HepG2 (cell line): ENCODE measurements around the gene ACBD5. TPM values are rescaled to one million over a fixed set of nuclear protein-coding genes. Genes with fewer than 3 reads are reported as not detected.

ENCODE experiments used
- ATAC-seq: fragments of 200-7000 bp; cut with Tn5 transposase; 3 replicates; pipeline ENCODE4 v1.9.1; 2020; ENCODE audit warnings: mild to moderate bottlenecking, moderate library complexity
- BruUV-seq: library from RNA; stranded (reverse); fragments of 400-500 nt; replicated peaks from 2 replicates; lab custom pipeline; 2021; lab: Mats Ljungman, UMichigan
- CTCF ChIA-PET: fragments of 300-600 bp; formaldehyde crosslinking; extraction: SDS; loops from one replicate; lab custom pipeline; 2021; ENCODE audit warnings: low total read pairs, inconsistent platforms, low intra/inter-chr PET ratio; lab: Yijun Ruan, JAX
- POLR2A ChIA-PET: fragments of 350-600 bp; sonication (Branson Sonifier 250); formaldehyde crosslinking; loops from one replicate; lab custom pipeline; 2020; ENCODE audit warnings: antibody characterized with exemption, inconsistent platforms; lab: Yijun Ruan, JAX
- DNase-seq: peaks from one replicate; pipeline ENCODE4 v3.0.0-alpha.2; 2015; ENCODE audit warnings: low spot score
- FAIRE-seq: peaks from 3 replicates; lab custom pipeline; 2011; peaks lifted over from hg19 to GRCh38; lab: Jason Lieb, UNC
- H2AFZ ChIP-seq: one replicate; pipeline ENCODE4 v1.6.1; 2011; ENCODE audit warnings: low read length, inconsistent platforms
- H3K27ac ChIP-seq: fragments of 300-600 bp; 3 replicates; pipeline ENCODE4 v1.8.0; 2011; ENCODE audit warnings: mixed run types, mild to moderate bottlenecking, mixed read lengths, low read length, inconsistent platforms; ENCODE audit not compliant: insufficient read depth; ENCODE audit errors: extremely low read length
- H3K27me3 ChIP-seq, 2 experiments: fragments of 200-600 bp in 1 of 2; 2 replicates in 1 of 2; 3 replicates in 1 of 2; pipeline versions ENCODE4 v1.6.0 to v1.8.0; 2011; ENCODE audit warnings: low read length in 2 of 2, mild to moderate bottlenecking in 2 of 2, moderate library complexity in 2 of 2, inconsistent platforms in 1 of 2; ENCODE audit not compliant: insufficient read depth in 2 of 2, control insufficient read depth in 1 of 2
- H3K36me3 ChIP-seq, 2 experiments: fragments of 200-600 bp in 1 of 2; replicated peaks in 1 of 2; 2 replicates in 1 of 2; 3 replicates in 1 of 2; pipeline versions ENCODE4 v1.5.1 to v1.8.0; 2011; ENCODE audit warnings: low read length in 2 of 2, inconsistent platforms in 1 of 2; ENCODE audit not compliant: insufficient read depth in 2 of 2, control insufficient read depth in 1 of 2
- H3K4me1 ChIP-seq: 2 replicates; pipeline ENCODE4 v1.5.1; 2012; ENCODE audit warnings: low read length, inconsistent platforms; ENCODE audit not compliant: insufficient read depth
- H3K4me2 ChIP-seq: 2 replicates; pipeline ENCODE4 v1.6.0; 2011; ENCODE audit warnings: low read depth, low read length, inconsistent platforms
- H3K4me3 ChIP-seq, 3 experiments: fragments of 200-600 bp in 1 of 3; sonication (generic), shearing (Covaris generic) in 1 of 3; replicated peaks in 1 of 3; 2 replicates each; pipeline ENCODE4 v1.5.1; 2011 to 2016; ENCODE audit warnings: low read length in 3 of 3, inconsistent platforms in 2 of 3, low read depth in 2 of 3, mild to moderate bottlenecking in 2 of 3, control low read depth in 1 of 3, mixed read lengths in 1 of 3; ENCODE audit not compliant: insufficient read depth in 1 of 3
- H3K79me2 ChIP-seq: one replicate; pipeline ENCODE4 v1.6.1; 2011; ENCODE audit warnings: low read length, inconsistent platforms; ENCODE audit not compliant: insufficient read depth
- H3K9ac ChIP-seq: 2 replicates; pipeline ENCODE4 v1.6.0; 2011; ENCODE audit warnings: mild to moderate bottlenecking, low read depth, low read length, inconsistent platforms; ENCODE audit not compliant: insufficient read depth
- H3K9me3 ChIP-seq: 2 replicates; pipeline ENCODE4 v1.5.1; 2012; ENCODE audit warnings: mild to moderate bottlenecking, low read length
- H4K20me1 ChIP-seq: 2 replicates; pipeline ENCODE4 v1.6.0; 2011; ENCODE audit warnings: inconsistent platforms, mild to moderate bottlenecking, low read length, moderate library complexity; ENCODE audit not compliant: insufficient read depth
- CREB1 ChIP-seq, 2 experiments: fragments of 450-650 bp in 1 of 2; IDR thresholded peaks; 2 replicates each; pipeline ENCODE4 v1.6.1; 2016 to 2017; ENCODE audit warnings: control low read depth in 1 of 2, mild to moderate bottlenecking in 1 of 2, missing compliant biosample characterization in 1 of 2, missing genetic modification characterization in 1 of 2
- DBP ChIP-seq: sonication (generic); formaldehyde crosslinking; IDR thresholded peaks from 2 replicates; pipeline ENCODE4 v1.4.0; 2020; ENCODE audit warnings: missing genetic modification reagents; ENCODE audit errors: not compliant biosample characterization
- FLYWCH1 ChIP-seq: sonication (generic); formaldehyde crosslinking; IDR thresholded peaks from 2 replicates; pipeline ENCODE4 v1.8.1; 2023; ENCODE audit warnings: mild to moderate bottlenecking, missing genetic modification reagents
- GABPB1 ChIP-seq: IDR thresholded peaks from 2 replicates; pipeline ENCODE4 v1.6.1; 2016; ENCODE audit warnings: mild to moderate bottlenecking, missing genetic modification reagents, moderate library complexity, missing compliant biosample characterization
- LCORL ChIP-seq, 2 experiments: fragments of 450-650 bp in 1 of 2; sonication (generic) in 1 of 2; formaldehyde crosslinking in 1 of 2; IDR thresholded peaks; 2 replicates each; pipeline versions ENCODE4 v1.5.0 to v1.6.1; 2017 to 2020; ENCODE audit warnings: antibody characterized with exemption in 1 of 2, missing genetic modification reagents in 1 of 2
- SUZ12 ChIP-seq: fragments of 150-350 bp; IDR thresholded peaks from 2 replicates; pipeline ENCODE4 v1.6.1; 2014; ENCODE audit warnings: low read depth, low read length
- TAF1 ChIP-seq: sonication (generic); formaldehyde crosslinking; IDR thresholded peaks from 2 replicates; pipeline ENCODE4 v1.4.0; 2020; ENCODE audit warnings: missing genetic modification reagents
- TFDP1 ChIP-seq: IDR thresholded peaks from 2 replicates; pipeline ENCODE4 v1.6.1; 2016; ENCODE audit warnings: missing compliant biosample characterization, missing genetic modification reagents, borderline replicate concordance
- ZEB1 ChIP-seq: IDR thresholded peaks from 2 replicates; pipeline ENCODE4 v1.6.1; 2012; ENCODE audit warnings: mild to moderate bottlenecking, low read depth, inconsistent platforms; ENCODE audit not compliant: insufficient replicate concordance
- ZNF253 ChIP-seq: sonication (generic); formaldehyde crosslinking; IDR thresholded peaks from 2 replicates; pipeline ENCODE4 v1.8.0; 2022; ENCODE audit warnings: mild to moderate bottlenecking, missing genetic modification reagents, borderline replicate concordance
- ZNF263 ChIP-seq: sonication (generic); formaldehyde crosslinking; IDR thresholded peaks from 2 replicates; pipeline ENCODE4 v1.4.0; 2020; ENCODE audit warnings: missing genetic modification reagents
- ZNF282 ChIP-seq: fragments of 450-650 bp; IDR thresholded peaks from 2 replicates; pipeline ENCODE4 v1.6.1; 2018; ENCODE audit not compliant: partially characterized antibody
- ZNF431 ChIP-seq: sonication (generic); formaldehyde crosslinking; IDR thresholded peaks from 2 replicates; pipeline ENCODE4 v1.9.0; 2022; ENCODE audit warnings: missing genetic modification reagents, low read depth, mild to moderate bottlenecking, borderline replicate concordance
- ZNF484 ChIP-seq: sonication (generic); formaldehyde crosslinking; IDR thresholded peaks from 2 replicates; pipeline ENCODE4 v1.5.1; 2020; ENCODE audit warnings: mild to moderate bottlenecking, low read depth, missing genetic modification reagents, borderline replicate concordance
- ZNF557 ChIP-seq: sonication (generic); formaldehyde crosslinking; IDR thresholded peaks from 2 replicates; pipeline ENCODE4 v1.4.0; 2020; ENCODE audit warnings: missing genetic modification reagents
- ZNF572 ChIP-seq: sonication (generic); formaldehyde crosslinking; IDR thresholded peaks from 2 replicates; pipeline ENCODE4 v1.5.1; 2020; ENCODE audit warnings: mild to moderate bottlenecking, missing genetic modification reagents
- ZNF709 ChIP-seq: sonication (generic); formaldehyde crosslinking; IDR thresholded peaks from 2 replicates; pipeline ENCODE4 v1.5.0; 2020; ENCODE audit warnings: mild to moderate bottlenecking, missing genetic modification reagents
- ZNF788 ChIP-seq: sonication (generic); formaldehyde crosslinking; IDR thresholded peaks from 2 replicates; pipeline ENCODE4 v1.5.0; 2020; ENCODE audit warnings: mild to moderate bottlenecking, missing genetic modification reagents, borderline replicate concordance
- WGBS: methylation state at CpG from one replicate; pipeline ENCODE4 v1.1.6; 2017; ENCODE audit warnings: low lambda C conversion rate; 5-methylcytosine and 5-hydroxymethylcytosine counted together
- in situ Hi-C: cut with HindIII; loops from 2 replicates; pipeline ENCODE4 v1.10.0; 2017; ENCODE audit warnings: low pct_unique_long_range_greater_than_20kb; ENCODE audit not compliant: extremely low pct_ligation_motif_present
- intact Hi-C: fragments of 100-400 bp; cut with micrococcal nuclease; formaldehyde crosslinking; loops from one replicate; pipeline ENCODE4 v1.10.0; 2022; ENCODE audit not compliant: unreplicated experiment
- polyA plus RNA-seq, 8 experiments: library from polyadenylated mRNA; depleted of rRNA in 3 of 8; stranded (reverse) in 7 of 8; unstranded in 1 of 8; fragments of >200 nt; fragmentation: Illumina TruSeq in 4 of 8; extraction: Trizol in 4 of 8; gene quantifications; 2 replicates each; pipeline versions ENCODE4 v1.2.1 to v1.2.3, GENCODE V29; 2011 to 2016; ENCODE audit warnings: low read depth in 4 of 8, missing spikeins in 1 of 8, mixed read lengths in 1 of 8; ENCODE audit not compliant: insufficient read depth in 1 of 8
- total RNA-seq, 5 experiments: library from RNA; depleted of rRNA; stranded (reverse); fragments of >200 nt; fragmentation: Illumina TruSeq; extraction: Trizol; gene quantifications; 2 replicates each; pipeline ENCODE4 v1.2.3, GENCODE V29; 2016; ENCODE audit warnings: low read depth in 1 of 5
- TF ChIP-seq, protein P1 (sequence below): sonication (generic); formaldehyde crosslinking; IDR thresholded peaks from 2 replicates; pipeline ENCODE4 v1.5.1; 2020; ENCODE audit warnings: missing genetic modification reagents, mild to moderate bottlenecking, borderline replicate concordance
- TF ChIP-seq, protein P2 (sequence below): sonication (generic); formaldehyde crosslinking; IDR thresholded peaks from 2 replicates; pipeline ENCODE4 v1.4.0; 2020; ENCODE audit warnings: mild to moderate bottlenecking, missing genetic modification reagents

Gene ACBD5
- total and polyA plus RNA-seq, 2 of the 13 experiments (the other 11 are each of a cell fraction or from before 2014, with no cell fraction given), result 10.3 to 14.8 TPM

- Histone ChIP-seq H3K27me3 (no peaks in the 10 kb centered on the region), H2AFZ (no peak overlapping the region), H3K4me3 (no peak overlapping the region), H3K9ac (no peak overlapping the region), H3K9me3 (no peaks in the 10 kb centered on the region), H3K79me2 (no peaks in the 10 kb centered on the region), H3K36me3 (peaks cover 4 to 26% of the 10 kb centered on the region in 2 experiments), H3K4me1 (no peaks in the 10 kb centered on the region), H4K20me1 (no peaks in the 10 kb centered on the region), H3K4me2 (no peak overlapping the region)
- in situ Hi-C loops, result loop anchor here (10.0 kb wide), 1 partner anchor 130 kb away; no protein-coding TSS in a partner anchor
- DNase-seq, result no peak
- ATAC-seq, result no peak
- 88% methylated on average over 8 of the region's 8 CpGs for WGBS
- intact Hi-C loops, result no loop called here
- no peak for FAIRE-seq
- BruUV-seq, result no TSS peak
- CTCF ChIA-PET, result no interaction called here
- TF ChIP-seq ZNF282, result no peak
- TF ChIP-seq, protein P1, sequence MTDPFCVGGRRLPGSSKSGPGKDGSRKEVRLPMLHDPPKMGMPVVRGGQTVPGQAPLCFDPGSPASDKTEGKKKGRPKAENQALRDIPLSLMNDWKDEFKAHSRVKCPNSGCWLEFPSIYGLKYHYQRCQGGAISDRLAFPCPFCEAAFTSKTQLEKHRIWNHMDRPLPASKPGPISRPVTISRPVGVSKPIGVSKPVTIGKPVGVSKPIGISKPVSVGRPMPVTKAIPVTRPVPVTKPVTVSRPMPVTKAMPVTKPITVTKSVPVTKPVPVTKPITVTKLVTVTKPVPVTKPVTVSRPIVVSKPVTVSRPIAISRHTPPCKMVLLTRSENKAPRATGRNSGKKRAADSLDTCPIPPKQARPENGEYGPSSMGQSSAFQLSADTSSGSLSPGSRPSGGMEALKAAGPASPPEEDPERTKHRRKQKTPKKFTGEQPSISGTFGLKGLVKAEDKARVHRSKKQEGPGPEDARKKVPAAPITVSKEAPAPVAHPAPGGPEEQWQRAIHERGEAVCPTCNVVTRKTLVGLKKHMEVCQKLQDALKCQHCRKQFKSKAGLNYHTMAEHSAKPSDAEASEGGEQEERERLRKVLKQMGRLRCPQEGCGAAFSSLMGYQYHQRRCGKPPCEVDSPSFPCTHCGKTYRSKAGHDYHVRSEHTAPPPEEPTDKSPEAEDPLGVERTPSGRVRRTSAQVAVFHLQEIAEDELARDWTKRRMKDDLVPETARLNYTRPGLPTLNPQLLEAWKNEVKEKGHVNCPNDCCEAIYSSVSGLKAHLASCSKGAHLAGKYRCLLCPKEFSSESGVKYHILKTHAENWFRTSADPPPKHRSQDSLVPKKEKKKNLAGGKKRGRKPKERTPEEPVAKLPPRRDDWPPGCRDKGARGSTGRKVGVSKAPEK (CRISPR knock-in tag), result no peak
- TF ChIP-seq GABPB1 (CRISPR knock-in tag), result no peak
- no peak for TF ChIP-seq ZEB1
- TF ChIP-seq ZNF431 (CRISPR knock-in tag), result no peak
- no peak for TF ChIP-seq ZNF557 (CRISPR knock-in tag)
- TF ChIP-seq LCORL (IDR thresholded peaks at IDR 0.05), result no peak
- no peak for TF ChIP-seq LCORL (CRISPR knock-in tag; IDR thresholded peaks at IDR 0.05)
- no peak for TF ChIP-seq SUZ12
- no peak for TF ChIP-seq ZNF253 (CRISPR knock-in tag)
- no peak for TF ChIP-seq ZNF484 (CRISPR knock-in tag)
- no peak for TF ChIP-seq ZNF572 (CRISPR knock-in tag)
- TF ChIP-seq ZNF263 (CRISPR knock-in tag), result no peak
- TF ChIP-seq ZNF709, result no peak
- no peak for TF ChIP-seq TAF1 (CRISPR knock-in tag)
- TF ChIP-seq FLYWCH1 (CRISPR knock-in tag), result no peak
- TF ChIP-seq, protein P2, sequence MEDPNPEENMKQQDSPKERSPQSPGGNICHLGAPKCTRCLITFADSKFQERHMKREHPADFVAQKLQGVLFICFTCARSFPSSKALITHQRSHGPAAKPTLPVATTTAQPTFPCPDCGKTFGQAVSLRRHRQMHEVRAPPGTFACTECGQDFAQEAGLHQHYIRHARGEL (CRISPR knock-in tag), result no peak
- TF ChIP-seq TFDP1 (CRISPR knock-in tag), result no peak
- no peak for TF ChIP-seq DBP (CRISPR knock-in tag)
- no peak for TF ChIP-seq ZNF788 (CRISPR knock-in tag)
- no peak for TF ChIP-seq CREB1 (IDR thresholded peaks at IDR 0.05)
- no peak for TF ChIP-seq CREB1 (CRISPR knock-in tag; IDR thresholded peaks at IDR 0.05)
- TF ChIP-seq, all 625 proteins: peak for 0
- H3K27ac ChIP-seq, result no peak overlapping the region
- POLR2A ChIA-PET, result interaction anchor here (1.6 kb wide), 1 partner anchor 17 kb away, joined by 6 read pairs; no protein-coding TSS in a partner anchor
These were observed 15.5 kb downstream of the ACBD5 start for GRCh38 chr10:27225011-27225590.
